H1 (cell line): ENCODE results near the gene HMOX2.
A peak's percentile ranks its signal among the peaks of the same experiment; 100 is the strongest.

Experiments used
- CEBPB ChIP-seq: IDR thresholded peaks from 2 replicates; pipeline ENCODE4 v1.6.1; 2012; ENCODE audit warnings: low read depth, low read length
- CREB1 ChIP-seq: IDR thresholded peaks from 2 replicates; pipeline ENCODE4 v1.6.1; 2012; ENCODE audit warnings: inconsistent platforms
- CTCF ChIP-seq, 3 experiments: IDR thresholded peaks; 1 replicate in 2 of 3; 2 replicates in 1 of 3; pipeline versions ENCODE4 v1.5.1 to v1.6.1; 2011; ENCODE audit warnings: low read length in 3 of 3, mild to moderate bottlenecking in 3 of 3, inconsistent platforms in 2 of 3, low read depth in 1 of 3, moderate library complexity in 1 of 3; ENCODE audit not compliant: insufficient read depth in 1 of 3; ENCODE audit errors: control extremely low read depth in 1 of 3
- NRF1 ChIP-seq: IDR thresholded peaks from 2 replicates; pipeline ENCODE4 v1.6.1; 2011; ENCODE audit warnings: mild to moderate bottlenecking, low read depth, low read length, improper control_type of control experiment
- POLR2A ChIP-seq, 2 experiments: IDR thresholded peaks; 1 replicate in 1 of 2; 2 replicates in 1 of 2; pipeline ENCODE4 v1.6.1; 2011; ENCODE audit warnings: low read depth in 2 of 2, low read length in 2 of 2, mild to moderate bottlenecking in 2 of 2; ENCODE audit errors: control extremely low read depth in 1 of 2
- POLR2AphosphoS5 ChIP-seq: IDR thresholded peaks from 2 replicates; pipeline ENCODE4 v1.6.1; 2011; ENCODE audit warnings: low read depth, low read length
- SUZ12 ChIP-seq: fragments of 200-600 bp; sonication (generic); IDR thresholded peaks from 2 replicates; pipeline ENCODE4 v1.6.1; 2012; ENCODE audit warnings: mild to moderate bottlenecking, inconsistent platforms, low read length, moderate library complexity, mixed read lengths
- TF ChIP-seq, protein P1 (sequence below): IDR thresholded peaks from 2 replicates; pipeline ENCODE4 v1.6.1; 2012; ENCODE audit warnings: inconsistent platforms

GRCh38 chr16:4474192-4474961, 1.8 kb upstream of the HMOX2 start, which contains the start of gene NMRAL1:
- no peak for TF ChIP-seq CTCF (IDR thresholded peaks at IDR 0.05; ENCODE audit: control extremely low read depth in 1 of 3, insufficient read depth in 1 of 3, low read depth in 1 of 3, low read length in 3 of 3)
- TF ChIP-seq, protein P1, sequence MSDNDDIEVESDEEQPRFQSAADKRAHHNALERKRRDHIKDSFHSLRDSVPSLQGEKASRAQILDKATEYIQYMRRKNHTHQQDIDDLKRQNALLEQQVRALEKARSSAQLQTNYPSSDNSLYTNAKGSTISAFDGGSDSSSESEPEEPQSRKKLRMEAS, result peak; percentile 100
- TF ChIP-seq CREB1, result peak; percentile 77
- TF ChIP-seq SUZ12, result no peak
- TF ChIP-seq CEBPB, result no peak
- peak; percentile 65; the same call in 1 of the 2 replicates for TF ChIP-seq POLR2AphosphoS5
- TF ChIP-seq POLR2A (IDR thresholded peaks at IDR 0.05; ENCODE audit: control extremely low read depth in 1 of 2, low read depth in 2 of 2, low read length in 2 of 2), result peak; percentile 79 to 94
- no peak for TF ChIP-seq NRF1
